Sigmoid colon (tissue), 7 donors: Measurements from ENCODE around the gene FXYD2. TPM values are rescaled to one million over a fixed set of nuclear protein-coding genes. Genes with fewer than 3 reads are reported as not detected.
A peak's percentile ranks its signal among the peaks of the same experiment; 100 is the strongest.

Experiments used
- DNase-seq: peaks from one replicate; pipeline ENCODE4 v3.0.0-alpha.2; 2019
- H3K27ac ChIP-seq, 4 donors: fragments of 200-600 bp; sonication (generic); one replicate each; pipeline ENCODE4 v1.5.1; 2016 to 2019; ENCODE audit warnings: mild to moderate bottlenecking in 1 of 4
- H3K27me3 ChIP-seq, 3 donors: fragments of 200-600 bp; sonication (generic); one replicate each; pipeline ENCODE4 v1.5.1; 2019; ENCODE audit warnings: mild to moderate bottlenecking in 1 of 3
- H3K36me3 ChIP-seq, 4 donors: fragments of 200-600 bp; sonication (generic); one replicate each; pipeline ENCODE4 v1.5.1; 2016 to 2019
- H3K4me1 ChIP-seq, 4 donors: fragments of 200-600 bp; sonication (generic); one replicate each; pipeline ENCODE4 v1.5.1; 2017 to 2019
- H3K4me3 ChIP-seq, 4 donors: fragments of 200-600 bp; sonication (generic); one replicate each; pipeline ENCODE4 v1.5.1; 2017 to 2019; ENCODE audit warnings: mild to moderate bottlenecking in 2 of 4, moderate library complexity in 1 of 4
- H3K9me3 ChIP-seq, 4 donors: fragments of 200-600 bp in 3 of 4; sonication (generic) in 3 of 4; one replicate each; pipeline versions ENCODE4 v1.5.1 to v1.6.1; 2013 to 2019
- EP300 ChIP-seq, 4 donors: sonication (generic); formaldehyde crosslinking; IDR thresholded peaks; one replicate each; pipeline ENCODE4 v1.6.1; 2017; ENCODE audit warnings: antibody characterized with exemption in 4 of 4
- POLR2A ChIP-seq, 2 donors: fragments of 450-650 bp; IDR thresholded peaks; one replicate each; pipeline ENCODE4 v1.6.1; 2016; ENCODE audit warnings: antibody characterized with exemption in 2 of 2, mild to moderate bottlenecking in 2 of 2, moderate library complexity in 2 of 2
- POLR2AphosphoS5 ChIP-seq, 4 donors: sonication (generic); formaldehyde crosslinking; IDR thresholded peaks; one replicate each; pipeline ENCODE4 v1.6.1; 2017; ENCODE audit warnings: antibody characterized with exemption in 4 of 4
- WGBS, 2 donors: extraction: QIAGEN DNeasy Blood & Tissue Kit; methylation state at CpG; one replicate each; pipeline ENCODE4 v1.1.7; 2013; 5-methylcytosine and 5-hydroxymethylcytosine counted together
- intact Hi-C: fragments of 100-400 bp; cut with DNase I; formaldehyde crosslinking; loops from one replicate; pipeline ENCODE4 v1.15.1; 2023
- polyA plus RNA-seq, 3 donors: library from polyadenylated mRNA; stranded (reverse); fragments of 200-250 nt; gene quantifications; one replicate each; pipeline ENCODE4 v1.2.3, GENCODE V29; 2013
- total RNA-seq, 4 donors: library from RNA; depleted of rRNA; stranded (reverse); fragments of >200 nt; gene quantifications; one replicate each; pipeline ENCODE4 v1.1.0, GENCODE V29; 2016
- TF ChIP-seq, protein P1 (sequence below), 4 experiments: fragments of 450-650 bp in 3 of 4; fragments of 200-600 bp in 1 of 4; IDR thresholded peaks; one replicate each; pipeline ENCODE4 v1.5.1; 2016 to 2019; ENCODE audit warnings: antibody characterized with exemption in 4 of 4, mild to moderate bottlenecking in 3 of 4, moderate library complexity in 2 of 4
- donor health status: healthy with polysubstance abuse.
- donor health status: Bipolar disorder and iron deficiency.
- donor health status: healthy.

FXYD2 gene
- total and polyA plus RNA-seq, 7 donors, result 3.2 to 6.6 (median 4.2) TPM; not detected in 1

DNA sequence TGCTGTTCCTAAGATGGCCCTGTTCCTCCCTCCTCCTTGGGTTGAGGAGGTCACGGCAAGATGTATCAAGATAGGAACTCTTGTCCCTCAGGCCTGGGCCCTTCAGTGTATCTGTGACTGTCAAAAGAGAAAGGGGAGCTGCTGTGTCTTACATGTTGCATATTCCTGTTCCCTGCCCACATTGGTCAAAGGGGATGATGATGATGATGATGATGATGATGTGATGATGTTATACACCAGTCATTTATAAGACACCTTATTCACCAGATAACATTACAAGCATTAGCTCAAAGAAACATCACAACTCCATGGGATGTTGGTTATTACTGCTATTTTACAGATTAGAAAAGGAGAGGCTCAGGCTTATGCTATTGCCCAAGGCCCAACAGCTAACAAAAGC lies 38.2 kb upstream of the FXYD2 start:
- H3K27ac ChIP-seq, result peak overlapping the region in 3 of 4 donors; percentile 62 to 69 (median 63)
- H3K4me1 ChIP-seq, result peaks cover 0 to 82% (median 78%) of the 10 kb centered on the region in 4 donors
- WGBS, 2 donors, result 91 to 100% methylated on average over 1 of the region's 1 CpG
- no peaks in the 10 kb centered on the region for H3K9me3 ChIP-seq
- TF ChIP-seq POLR2AphosphoS5 (IDR thresholded peaks at IDR 0.05) (no peak), EP300 (IDR thresholded peaks at IDR 0.05) (no peak), POLR2A (IDR thresholded peaks at IDR 0.05) (no peak)
- TF ChIP-seq, protein P1, sequence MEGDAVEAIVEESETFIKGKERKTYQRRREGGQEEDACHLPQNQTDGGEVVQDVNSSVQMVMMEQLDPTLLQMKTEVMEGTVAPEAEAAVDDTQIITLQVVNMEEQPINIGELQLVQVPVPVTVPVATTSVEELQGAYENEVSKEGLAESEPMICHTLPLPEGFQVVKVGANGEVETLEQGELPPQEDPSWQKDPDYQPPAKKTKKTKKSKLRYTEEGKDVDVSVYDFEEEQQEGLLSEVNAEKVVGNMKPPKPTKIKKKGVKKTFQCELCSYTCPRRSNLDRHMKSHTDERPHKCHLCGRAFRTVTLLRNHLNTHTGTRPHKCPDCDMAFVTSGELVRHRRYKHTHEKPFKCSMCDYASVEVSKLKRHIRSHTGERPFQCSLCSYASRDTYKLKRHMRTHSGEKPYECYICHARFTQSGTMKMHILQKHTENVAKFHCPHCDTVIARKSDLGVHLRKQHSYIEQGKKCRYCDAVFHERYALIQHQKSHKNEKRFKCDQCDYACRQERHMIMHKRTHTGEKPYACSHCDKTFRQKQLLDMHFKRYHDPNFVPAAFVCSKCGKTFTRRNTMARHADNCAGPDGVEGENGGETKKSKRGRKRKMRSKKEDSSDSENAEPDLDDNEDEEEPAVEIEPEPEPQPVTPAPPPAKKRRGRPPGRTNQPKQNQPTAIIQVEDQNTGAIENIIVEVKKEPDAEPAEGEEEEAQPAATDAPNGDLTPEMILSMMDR (IDR thresholded peaks at IDR 0.05), result no peak
- no peak overlapping the region for H3K4me3 ChIP-seq
- H3K27me3 ChIP-seq, result no peaks in the 10 kb centered on the region
- DNase-seq, result peak; percentile 40
- no peaks in the 10 kb centered on the region for H3K36me3 ChIP-seq
- intact Hi-C loops, result no loop called here

DNA sequence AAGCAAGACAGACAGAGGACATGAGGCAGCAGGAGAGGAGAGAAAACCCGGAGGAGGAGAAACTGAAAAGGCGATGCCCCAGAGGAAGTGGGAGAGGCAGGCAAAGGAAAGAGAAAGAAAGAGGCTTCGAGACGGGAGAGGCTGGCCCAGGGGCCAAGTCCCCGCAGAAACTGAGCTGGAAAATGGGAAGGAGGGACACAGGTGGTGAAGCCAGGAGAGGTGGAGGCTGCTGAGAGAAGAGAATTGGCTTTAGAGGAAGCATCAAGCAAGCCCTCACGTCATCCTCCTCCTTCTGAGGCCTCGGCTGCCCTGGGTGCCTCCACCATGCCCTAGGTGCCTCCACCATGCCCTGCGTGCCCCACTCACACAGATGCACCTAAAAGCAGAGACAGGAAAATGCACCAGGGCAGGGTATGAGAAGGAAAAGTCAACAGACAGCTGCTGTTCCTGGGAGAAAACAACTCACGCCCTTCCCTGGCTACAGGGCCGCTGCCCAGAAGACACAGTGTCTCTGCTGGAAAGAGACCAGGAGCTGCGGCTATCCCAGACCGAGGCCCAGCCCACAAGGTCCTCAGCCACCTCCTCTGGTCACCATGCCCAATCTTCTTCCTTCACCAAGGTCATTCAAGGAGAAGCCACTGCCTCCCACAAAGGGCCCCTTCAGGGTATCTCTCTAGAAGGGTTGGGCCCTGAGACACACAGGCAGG lies 37.6 kb upstream of the FXYD2 start:
- Histone ChIP-seq H3K4me1 (peaks cover 0 to 82% (median 77%) of the 10 kb centered on the region in 4 donors), H3K27ac (peak overlapping the region; percentile 33 to 69 (median 62)), H3K4me3 (peak overlapping the region in 1 of 4 donors; percentile 6), H3K36me3 (no peaks in the 10 kb centered on the region), H3K27me3 (no peaks in the 10 kb centered on the region), H3K9me3 (no peaks in the 10 kb centered on the region)
- 68 to 69% methylated on average over 12 of the region's 12 CpGs for WGBS, 2 donors
- intact Hi-C loops, result no loop called here
- TF ChIP-seq EP300 (IDR thresholded peaks at IDR 0.05), result no peak
- TF ChIP-seq, protein P1 (IDR thresholded peaks at IDR 0.05), result no peak
- TF ChIP-seq POLR2A (IDR thresholded peaks at IDR 0.05), result no peak
- TF ChIP-seq POLR2AphosphoS5 (IDR thresholded peaks at IDR 0.05), result no peak
- DNase-seq, result peak; percentile 66

DNA sequence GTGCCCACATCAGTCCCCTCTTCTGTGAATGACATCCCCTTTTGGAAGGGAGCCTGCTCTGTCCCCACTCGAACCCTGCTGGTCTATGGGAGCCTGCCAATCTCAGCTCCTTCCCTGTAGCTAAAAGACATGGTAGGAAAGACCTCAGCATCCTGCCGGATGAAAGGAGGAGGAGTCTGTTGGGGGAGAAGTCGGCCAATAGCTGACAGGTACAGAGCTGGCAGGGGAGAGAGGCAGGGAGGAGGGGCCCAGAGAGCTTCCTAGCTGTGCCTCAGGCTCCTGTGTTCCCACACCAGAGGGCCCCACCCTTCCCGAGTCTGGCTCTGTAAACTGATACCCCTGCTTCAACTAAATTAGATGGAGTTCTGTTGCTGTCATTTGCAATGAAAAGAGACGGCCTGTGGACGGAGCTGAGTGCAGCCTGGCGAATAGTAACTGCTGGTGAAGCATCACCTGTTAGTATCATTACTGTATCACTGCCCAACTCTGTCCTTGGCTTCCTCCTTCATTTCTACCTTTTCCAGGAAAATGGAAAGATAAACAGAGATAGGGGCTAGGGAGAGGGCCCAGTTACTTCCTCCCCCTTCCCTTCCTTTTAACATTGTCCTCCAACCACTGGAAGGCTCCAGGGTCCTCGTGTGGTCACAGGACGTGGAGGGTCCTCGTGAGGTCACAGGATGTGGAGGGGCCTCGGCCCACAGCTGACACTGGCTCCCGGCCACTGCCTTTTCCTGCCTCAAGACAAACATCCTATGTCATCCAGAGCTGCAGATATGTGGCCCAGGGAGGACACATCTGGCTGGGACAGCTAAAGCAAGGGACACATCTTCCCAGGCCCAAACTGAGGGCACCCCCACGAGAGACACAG lies 36.8 kb upstream of the FXYD2 start:
- peak overlapping the region; percentile 5 to 69 (median 62) for H3K27ac ChIP-seq
- H3K4me1 ChIP-seq, result peaks cover 0 to 81% (median 76%) of the 10 kb centered on the region in 4 donors
- WGBS, 2 donors, result 59 to 69% methylated on average over 13 of the region's 13 CpGs

DNA sequence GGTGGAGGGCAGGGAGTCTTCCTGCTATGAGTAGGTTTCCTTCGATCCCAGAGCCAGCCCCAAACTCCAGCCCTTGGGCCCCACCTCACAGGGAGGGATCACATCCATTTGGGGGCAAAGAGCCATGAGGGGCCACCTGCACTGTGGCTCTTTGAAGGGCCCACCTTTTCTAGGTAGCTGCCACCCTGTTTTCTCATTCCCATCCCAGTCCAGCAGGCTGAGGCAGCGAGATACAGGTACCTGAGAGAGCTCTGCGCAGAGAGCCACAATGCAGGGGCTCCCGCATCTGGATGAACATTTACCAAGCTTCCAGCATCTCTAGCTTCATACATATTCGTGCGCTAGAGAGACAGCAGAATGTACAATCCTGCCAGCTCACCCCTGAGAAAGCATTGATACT lies 35.6 kb upstream of the FXYD2 start:
- no peaks in the 10 kb centered on the region for H3K36me3 ChIP-seq
- H3K27me3 ChIP-seq, result no peaks in the 10 kb centered on the region
- peak overlapping the region in 2 of 4 donors; percentile 16 to 44 for H3K27ac ChIP-seq
- peak; percentile 37 for DNase-seq
- peaks cover 0 to 81% (median 76%) of the 10 kb centered on the region in 4 donors for H3K4me1 ChIP-seq
- no peak overlapping the region for H3K4me3 ChIP-seq
- TF ChIP-seq, protein P1 (IDR thresholded peaks at IDR 0.05), result no peak
- TF ChIP-seq POLR2A (IDR thresholded peaks at IDR 0.05), result no peak
- TF ChIP-seq EP300 (IDR thresholded peaks at IDR 0.05), result no peak
- 84 to 93% methylated on average over 6 of the region's 6 CpGs for WGBS, 2 donors
- intact Hi-C loops, result no loop called here
- H3K9me3 ChIP-seq, result no peaks in the 10 kb centered on the region

More for the DNA sequence above, 36.8 kb upstream of the FXYD2 start:
- Histone ChIP-seq H3K27me3 (no peaks in the 10 kb centered on the region), H3K9me3 (no peaks in the 10 kb centered on the region), H3K4me3 (no peak overlapping the region), H3K36me3 (no peaks in the 10 kb centered on the region)
- DNase-seq, result peak; percentile 66
- TF ChIP-seq EP300 (IDR thresholded peaks at IDR 0.05), result no peak
- TF ChIP-seq POLR2AphosphoS5 (IDR thresholded peaks at IDR 0.05), result no peak
- TF ChIP-seq, protein P1 (IDR thresholded peaks at IDR 0.05), result no peak
- no peak for TF ChIP-seq POLR2A (IDR thresholded peaks at IDR 0.05)
- intact Hi-C loops, result no loop called here
